MM.1S (cell line): ENCODE results near the gene EIF4E.

Experiments used
- DNase-seq: peaks from one replicate; pipeline ENCODE4 v3.0.0-alpha.2; 2015
- H2AFZ ChIP-seq: fragments of 300-600 bp; sonication (generic); 2 replicates; pipeline ENCODE4 v1.6.0; 2016; ENCODE audit warnings: antibody characterized with exemption, low read length
- H3F3A ChIP-seq: fragments of 300-600 bp; sonication (generic); 2 replicates; pipeline ENCODE4 v1.6.1; 2016; ENCODE audit warnings: mild to moderate bottlenecking, antibody characterized with exemption, low read length, moderate library complexity, mixed read lengths; ENCODE audit not compliant: insufficient read depth
- H3K27ac ChIP-seq: fragments of 300-600 bp; sonication (generic); 2 replicates; pipeline ENCODE4 v1.5.1; 2016; ENCODE audit warnings: mild to moderate bottlenecking, low read length
- H3K27me3 ChIP-seq: fragments of 300-600 bp; sonication (generic); replicated peaks from 2 replicates; pipeline ENCODE4 v1.6.0; 2016; ENCODE audit warnings: low read length; ENCODE audit not compliant: insufficient read depth
- H3K36me3 ChIP-seq: fragments of 300-600 bp; sonication (generic); replicated peaks from 2 replicates; pipeline ENCODE4 v1.6.1; 2016; ENCODE audit warnings: mild to moderate bottlenecking, low read length, mixed read lengths; ENCODE audit not compliant: insufficient read depth
- H3K4me1 ChIP-seq: fragments of 300-600 bp; sonication (generic); 2 replicates; pipeline ENCODE4 v1.6.1; 2016; ENCODE audit warnings: low read length, mixed read lengths
- H3K4me2 ChIP-seq: fragments of 300-600 bp; sonication (generic); 2 replicates; pipeline ENCODE4 v1.6.0; 2016; ENCODE audit warnings: low read depth, low read length
- H3K4me3 ChIP-seq: fragments of 300-600 bp; sonication (generic); 2 replicates; pipeline ENCODE4 v1.5.1; 2016; ENCODE audit warnings: low read length, mixed read lengths
- H3K79me2 ChIP-seq: fragments of 300-600 bp; sonication (generic); 2 replicates; pipeline ENCODE4 v1.6.1; 2016; ENCODE audit warnings: mixed run types, low read length, mixed read lengths
- H3K9ac ChIP-seq: fragments of 300-600 bp; sonication (generic); 2 replicates; pipeline ENCODE4 v1.6.1; 2016; ENCODE audit warnings: low read length, mixed read lengths
- H3K9me2 ChIP-seq: fragments of 300-600 bp; sonication (generic); replicated peaks from 2 replicates; pipeline ENCODE4 v1.6.1; 2016; ENCODE audit warnings: mild to moderate bottlenecking, low read length, mixed read lengths; ENCODE audit not compliant: insufficient read depth
- H3K9me3 ChIP-seq: fragments of 300-600 bp; sonication (generic); replicated peaks from 2 replicates; pipeline ENCODE4 v1.6.1; 2016; ENCODE audit warnings: mild to moderate bottlenecking, low read length, mixed read lengths; ENCODE audit not compliant: insufficient read depth
- H4K20me1 ChIP-seq: fragments of 300-600 bp; sonication (generic); 2 replicates; pipeline ENCODE4 v1.6.1; 2016; ENCODE audit warnings: mild to moderate bottlenecking, low read length, moderate library complexity, mixed read lengths; ENCODE audit not compliant: insufficient read depth
- CTCF ChIP-seq: fragments of 300-600 bp; sonication (generic); IDR thresholded peaks from 2 replicates; pipeline ENCODE4 v1.5.1; 2016; ENCODE audit warnings: antibody characterized with exemption, low read length, mixed read lengths
- EZH2 ChIP-seq: fragments of 300-600 bp; sonication (generic); optimal IDR thresholded peaks from 2 replicates; pipeline ENCODE3; 2017; ENCODE audit warnings: low read depth, mild to moderate bottlenecking, antibody characterized with exemption, low read length, mixed read lengths
- EZH2phosphoT487 ChIP-seq: fragments of 300-600 bp; sonication (generic); IDR thresholded peaks from 2 replicates; pipeline ENCODE4 v1.6.1; 2018; ENCODE audit warnings: antibody characterized with exemption, low read length

EIF4E gene

GRCh38 chr4:98908182-98908581 is 20.8 kb downstream of the EIF4E start:
- H3K27me3 ChIP-seq = no peaks in the 10 kb centered on the region
- peaks cover 51% of the 10 kb centered on the region for H4K20me1 ChIP-seq
- no peaks in the 10 kb centered on the region for H3K9me2 ChIP-seq
- H3K9me3 ChIP-seq = no peaks in the 10 kb centered on the region
- H2AFZ ChIP-seq = no peak overlapping the region
- H3K4me2 ChIP-seq = no peak overlapping the region
- H3K4me1 ChIP-seq = no peaks in the 10 kb centered on the region
- H3K4me3 ChIP-seq = no peak overlapping the region
- no peak overlapping the region for H3K27ac ChIP-seq
- H3F3A ChIP-seq = no peaks in the 10 kb centered on the region
- TF ChIP-seq EZH2phosphoT487 (no peak), EZH2 (no peak), CTCF (no peak)
- H3K9ac ChIP-seq = no peak overlapping the region
- H3K36me3 ChIP-seq = no peaks in the 10 kb centered on the region
- no peak for DNase-seq
- peaks cover 100% of the 10 kb centered on the region for H3K79me2 ChIP-seq

- Histone ChIP-seq H3K4me3 (no peak overlapping the region), H2AFZ (no peak overlapping the region), H3K9me3 (no peaks in the 10 kb centered on the region), H3K9me2 (no peaks in the 10 kb centered on the region), H3F3A (no peaks in the 10 kb centered on the region), H3K4me1 (no peaks in the 10 kb centered on the region), H3K9ac (no peak overlapping the region), H3K79me2 (peaks cover 100% of the 10 kb centered on the region), H4K20me1 (peaks cover 47% of the 10 kb centered on the region), H3K27me3 (no peaks in the 10 kb centered on the region), H3K4me2 (no peak overlapping the region), H3K27ac (no peak overlapping the region), H3K36me3 (0 out of 2 replicates have a peak, but pooled peaks cover 5% of the 10 kb centered on the region)
- no peak for DNase-seq
- TF ChIP-seq CTCF = no peak
- TF ChIP-seq EZH2 = no peak
- no peak for TF ChIP-seq EZH2phosphoT487
Measured at GRCh38 chr4:98905839-98906238, 23.1 kb downstream of the EIF4E start.

GRCh38 chr4:98905297-98905696 is 23.6 kb downstream of the EIF4E start:
- no peaks in the 10 kb centered on the region for H3K9me2 ChIP-seq
- no peak for TF ChIP-seq EZH2
- no peaks in the 10 kb centered on the region for H3F3A ChIP-seq
- no peak overlapping the region for H3K4me2 ChIP-seq
- peaks cover 43% of the 10 kb centered on the region for H4K20me1 ChIP-seq
- no peak overlapping the region for H3K9ac ChIP-seq
- 0 out of 2 replicates have a peak, but pooled peaks cover 5% of the 10 kb centered on the region for H3K36me3 ChIP-seq
- no peak overlapping the region for H3K27ac ChIP-seq
- H3K79me2 ChIP-seq = peaks cover 99% of the 10 kb centered on the region
- DNase-seq = no peak
- no peak overlapping the region for H3K4me3 ChIP-seq
- no peak overlapping the region for H2AFZ ChIP-seq
- no peaks in the 10 kb centered on the region for H3K4me1 ChIP-seq
- H3K27me3 ChIP-seq = no peaks in the 10 kb centered on the region
- H3K9me3 ChIP-seq = no peaks in the 10 kb centered on the region

- Histone ChIP-seq H3K79me2 (peaks cover 99% of the 10 kb centered on the region), H4K20me1 (peaks cover 31% of the 10 kb centered on the region), H3K9me2 (no peaks in the 10 kb centered on the region), H3F3A (no peaks in the 10 kb centered on the region), H3K4me3 (no peak overlapping the region), H3K4me1 (no peaks in the 10 kb centered on the region), H2AFZ (no peak overlapping the region), H3K4me2 (no peak overlapping the region), H3K27ac (no peak overlapping the region), H3K9me3 (no peaks in the 10 kb centered on the region), H3K27me3 (no peaks in the 10 kb centered on the region), H3K9ac (no peak overlapping the region), H3K36me3 (peaks cover 8% of the 10 kb centered on the region; the same call in 1 of the 2 replicates)
- TF ChIP-seq EZH2 = no peak
- TF ChIP-seq CTCF = no peak
- TF ChIP-seq EZH2phosphoT487 = no peak
- no peak for DNase-seq
Measured at GRCh38 chr4:98903963-98904362, 25.0 kb downstream of the EIF4E start.
